Loucy (cell line): ENCODE data around the gene AMZ2.
A peak's percentile ranks its signal among the peaks of the same experiment; 100 is the strongest.
"Not testable (repeated sequence)": the region's sequence is repeated elsewhere in the genome, so short reads cannot be mapped to it uniquely, and the experiment has no call there.

Experiments
- H2AFZ ChIP-seq: fragments of 200-600 bp; sonication (generic); 2 replicates; pipeline ENCODE4 v1.6.0; 2016; ENCODE audit warnings: antibody characterized with exemption, mild to moderate bottlenecking, low read length, moderate library complexity
- H3F3A ChIP-seq: fragments of 200-600 bp; 2 replicates; pipeline ENCODE4 v1.6.0; 2016; ENCODE audit warnings: antibody characterized with exemption, low read depth, mild to moderate bottlenecking
- H3K27me3 ChIP-seq: fragments of 200-600 bp; sonication (generic); 2 replicates; pipeline ENCODE4 v1.6.1; 2014; ENCODE audit warnings: low read length, mild to moderate bottlenecking; ENCODE audit not compliant: insufficient read depth, poor library complexity, severe bottlenecking
- H3K36me3 ChIP-seq: fragments of 200-600 bp; sonication (generic); 2 replicates; pipeline ENCODE4 v1.6.1; 2016; ENCODE audit warnings: low read length; ENCODE audit not compliant: insufficient read depth
- H3K4me1 ChIP-seq: fragments of 200-600 bp; sonication (generic); 2 replicates; pipeline ENCODE4 v1.5.1; 2014; ENCODE audit warnings: low read length, mild to moderate bottlenecking; ENCODE audit not compliant: insufficient read depth, poor library complexity, severe bottlenecking
- H3K4me2 ChIP-seq: fragments of 200-600 bp; sonication (generic); 2 replicates; pipeline ENCODE4 v1.6.0; 2014; ENCODE audit warnings: antibody characterized with exemption, low read length, low read depth, mild to moderate bottlenecking; ENCODE audit not compliant: poor library complexity, severe bottlenecking
- H3K4me3 ChIP-seq: fragments of 200-600 bp; sonication (generic); 2 replicates; pipeline ENCODE4 v1.5.1; 2014; ENCODE audit warnings: low read length, mild to moderate bottlenecking, mixed read lengths; ENCODE audit not compliant: poor library complexity, severe bottlenecking
- H3K79me2 ChIP-seq: fragments of 200-600 bp; sonication (generic); 2 replicates; pipeline ENCODE4 v1.6.1; 2014; ENCODE audit warnings: low read length; ENCODE audit not compliant: insufficient read depth
- H3K9ac ChIP-seq: fragments of 200-600 bp; sonication (generic); 2 replicates; pipeline ENCODE4 v1.6.0; 2014; ENCODE audit warnings: mild to moderate bottlenecking, low read depth, low read length, moderate library complexity; ENCODE audit not compliant: poor library complexity, severe bottlenecking
- H3K9me2 ChIP-seq: fragments of 200-600 bp; sonication (generic); replicated peaks from 2 replicates; pipeline ENCODE4 v1.6.1; 2016; ENCODE audit warnings: low read depth, low read length, mixed read lengths
- H3K9me3 ChIP-seq: fragments of 200-600 bp; sonication (generic); 2 replicates; pipeline ENCODE4 v1.6.1; 2014; ENCODE audit warnings: mild to moderate bottlenecking, antibody characterized with exemption, low read length, low read depth; ENCODE audit not compliant: insufficient read depth
- H4K20me1 ChIP-seq: fragments of 200-600 bp; sonication (generic); 2 replicates; pipeline ENCODE4 v1.6.0; 2014; ENCODE audit warnings: antibody characterized with exemption, low read length, mild to moderate bottlenecking; ENCODE audit not compliant: insufficient read depth, poor library complexity, severe bottlenecking
- CTCF ChIP-seq: fragments of 200-600 bp; sonication (generic); conservative IDR thresholded peaks from 2 replicates; pipeline ENCODE4 v1.5.1; 2014; ENCODE audit warnings: mild to moderate bottlenecking, antibody characterized with exemption, low read length
- EZH2phosphoT487 ChIP-seq: fragments of 200-600 bp; IDR thresholded peaks from 2 replicates; pipeline ENCODE4 v1.6.1; 2018; ENCODE audit warnings: antibody characterized with exemption, mild to moderate bottlenecking, moderate library complexity, borderline replicate concordance

The AMZ2 gene

GRCh38 chr17:68248891-68249290, 1.0 kb downstream of the AMZ2 start:
- Histone ChIP-seq H3K79me2 (peaks cover 35% of the 10 kb centered on the region), H2AFZ (no peak overlapping the region), H3K27me3 (no peaks in the 10 kb centered on the region), H3K36me3 (no peaks in the 10 kb centered on the region), H3K4me3 (peak overlapping the region; percentile 89), H3K4me2 (peak overlapping the region; percentile 86), H3K4me1 (peaks cover 36% of the 10 kb centered on the region), H3K9me2 (no peaks in the 10 kb centered on the region), H3F3A (no peaks in the 10 kb centered on the region), H4K20me1 (no peaks in the 10 kb centered on the region), H3K9ac (peak overlapping the region; percentile 97), H3K9me3 (no peaks in the 10 kb centered on the region)
- TF ChIP-seq CTCF (no peak), EZH2phosphoT487 (no peak)

DNA sequence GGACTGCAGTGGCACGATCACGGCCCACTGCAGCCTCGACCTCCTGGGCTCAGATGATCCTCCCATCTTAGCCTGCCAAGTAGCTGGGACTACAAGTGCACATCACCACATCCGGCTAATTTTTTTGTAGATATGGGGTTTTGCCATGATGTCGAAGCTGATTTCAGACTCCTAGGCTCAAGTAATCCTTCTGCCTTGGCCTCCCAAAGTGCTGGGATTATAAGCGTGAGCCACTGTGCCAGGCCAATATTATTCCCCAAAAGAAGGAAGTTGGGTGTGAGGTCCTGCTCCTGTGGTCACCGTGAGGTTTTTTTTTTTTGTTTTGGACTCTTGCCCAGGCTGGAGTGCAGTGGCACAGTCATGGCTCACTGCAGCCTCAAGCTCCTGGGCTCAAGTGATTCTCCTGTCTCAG, 1.5 kb downstream of the AMZ2 start:
- H3K9me3 ChIP-seq: no peaks in the 10 kb centered on the region
- no peaks in the 10 kb centered on the region for H3F3A ChIP-seq
- no peak for TF ChIP-seq CTCF
- TF ChIP-seq EZH2phosphoT487: no peak
- peaks cover 39% of the 10 kb centered on the region for H3K79me2 ChIP-seq
- H3K4me1 ChIP-seq: peaks cover 41% of the 10 kb centered on the region
- H3K9me2 ChIP-seq: no peaks in the 10 kb centered on the region
- H3K4me3 ChIP-seq: peak overlapping the region; percentile 89
- H3K27me3 ChIP-seq: no peaks in the 10 kb centered on the region
- no peak overlapping the region for H2AFZ ChIP-seq
- peak overlapping the region; percentile 86 for H3K4me2 ChIP-seq
- no peaks in the 10 kb centered on the region for H3K36me3 ChIP-seq
- no peaks in the 10 kb centered on the region for H4K20me1 ChIP-seq
- peak overlapping the region; percentile 97 for H3K9ac ChIP-seq

- not testable (repeated sequence) for H3K9me3 ChIP-seq, H4K20me1 ChIP-seq, H3K27me3 ChIP-seq, H3K36me3 ChIP-seq, H3K9me2 ChIP-seq, H2AFZ ChIP-seq
- Histone ChIP-seq H3F3A (peaks cover 13% of the 10 kb centered on the region; the same call in 1 of the 2 replicates), H3K79me2 (peaks cover 30% of the 10 kb centered on the region), H3K4me2 (peak overlapping the region; percentile 80), H3K4me3 (peak overlapping the region; percentile 63), H3K4me1 (peaks cover 80% of the 10 kb centered on the region), H3K9ac (peak overlapping the region; percentile 65)
These were observed 5.6 kb downstream of the AMZ2 start for GRCh38 chr17:68253426-68253825.

DNA sequence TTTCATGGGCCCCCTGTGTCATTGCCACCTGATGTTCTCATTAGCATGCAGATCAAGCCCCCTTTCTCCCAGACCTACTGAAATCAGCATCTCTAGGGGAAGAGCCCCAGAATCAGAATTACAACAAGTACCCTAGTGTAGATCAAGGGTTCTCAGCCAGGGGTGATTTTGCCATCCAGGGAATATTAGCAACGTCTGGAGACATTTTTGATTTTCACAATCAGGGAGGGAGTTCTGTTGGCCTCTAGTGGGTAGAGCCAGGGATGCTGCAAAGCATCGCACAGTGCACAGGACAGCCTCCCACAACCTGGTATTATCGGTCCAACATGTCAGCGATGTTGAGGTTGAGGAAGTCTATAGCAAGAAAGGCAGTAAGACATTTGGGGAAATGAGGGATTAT, 7.3 kb downstream of the AMZ2 start:
- Histone ChIP-seq H3K9me2 (no peaks in the 10 kb centered on the region), H3K27me3 (no peaks in the 10 kb centered on the region), H3K9ac (peak overlapping the region; percentile 65), H3F3A (peaks cover 13% of the 10 kb centered on the region; the same call in 1 of the 2 replicates), H2AFZ (no peak overlapping the region), H3K9me3 (no peaks in the 10 kb centered on the region), H3K36me3 (no peaks in the 10 kb centered on the region), H3K4me2 (peak overlapping the region; percentile 80), H3K79me2 (peaks cover 13% of the 10 kb centered on the region; the same call in 1 of the 2 replicates), H4K20me1 (no peaks in the 10 kb centered on the region), H3K4me1 (peaks cover 77% of the 10 kb centered on the region), H3K4me3 (peak overlapping the region; percentile 63)
- TF ChIP-seq CTCF (no peak), EZH2phosphoT487 (no peak)
